Measurements from ENCODE around the gene PIK3C2A. TPM values are rescaled to one million over a fixed set of nuclear protein-coding genes. Genes with fewer than 3 reads are reported as not detected.

Gene PIK3C2A
- total and polyA plus RNA-seq, 2 of the 8 experiments (the other 6 are each of a cell fraction or from before 2014, with no cell fraction given) = 20.1 to 127 TPM

DNA sequence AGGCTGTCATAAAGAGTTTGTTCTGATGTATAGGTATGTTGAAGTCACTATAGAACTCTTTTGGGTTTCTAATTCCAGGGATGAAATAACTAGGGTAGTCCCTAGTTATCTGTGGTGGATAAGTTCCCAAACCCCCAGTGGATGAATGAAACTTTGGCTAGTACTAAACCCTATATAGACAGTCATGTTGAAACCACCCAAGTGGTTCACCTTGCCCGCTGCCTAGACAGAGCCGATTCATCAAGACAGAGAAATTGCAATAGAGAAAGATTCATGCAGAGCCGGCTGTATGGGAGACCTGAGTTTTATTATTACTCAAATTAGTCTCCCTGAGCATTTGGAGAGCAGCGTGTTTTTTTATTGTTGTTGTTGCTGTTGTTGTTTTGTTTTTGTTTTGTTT is 44.9 kb upstream of the PIK3C2A start (continued):
- TF ChIP-seq, protein P1, sequence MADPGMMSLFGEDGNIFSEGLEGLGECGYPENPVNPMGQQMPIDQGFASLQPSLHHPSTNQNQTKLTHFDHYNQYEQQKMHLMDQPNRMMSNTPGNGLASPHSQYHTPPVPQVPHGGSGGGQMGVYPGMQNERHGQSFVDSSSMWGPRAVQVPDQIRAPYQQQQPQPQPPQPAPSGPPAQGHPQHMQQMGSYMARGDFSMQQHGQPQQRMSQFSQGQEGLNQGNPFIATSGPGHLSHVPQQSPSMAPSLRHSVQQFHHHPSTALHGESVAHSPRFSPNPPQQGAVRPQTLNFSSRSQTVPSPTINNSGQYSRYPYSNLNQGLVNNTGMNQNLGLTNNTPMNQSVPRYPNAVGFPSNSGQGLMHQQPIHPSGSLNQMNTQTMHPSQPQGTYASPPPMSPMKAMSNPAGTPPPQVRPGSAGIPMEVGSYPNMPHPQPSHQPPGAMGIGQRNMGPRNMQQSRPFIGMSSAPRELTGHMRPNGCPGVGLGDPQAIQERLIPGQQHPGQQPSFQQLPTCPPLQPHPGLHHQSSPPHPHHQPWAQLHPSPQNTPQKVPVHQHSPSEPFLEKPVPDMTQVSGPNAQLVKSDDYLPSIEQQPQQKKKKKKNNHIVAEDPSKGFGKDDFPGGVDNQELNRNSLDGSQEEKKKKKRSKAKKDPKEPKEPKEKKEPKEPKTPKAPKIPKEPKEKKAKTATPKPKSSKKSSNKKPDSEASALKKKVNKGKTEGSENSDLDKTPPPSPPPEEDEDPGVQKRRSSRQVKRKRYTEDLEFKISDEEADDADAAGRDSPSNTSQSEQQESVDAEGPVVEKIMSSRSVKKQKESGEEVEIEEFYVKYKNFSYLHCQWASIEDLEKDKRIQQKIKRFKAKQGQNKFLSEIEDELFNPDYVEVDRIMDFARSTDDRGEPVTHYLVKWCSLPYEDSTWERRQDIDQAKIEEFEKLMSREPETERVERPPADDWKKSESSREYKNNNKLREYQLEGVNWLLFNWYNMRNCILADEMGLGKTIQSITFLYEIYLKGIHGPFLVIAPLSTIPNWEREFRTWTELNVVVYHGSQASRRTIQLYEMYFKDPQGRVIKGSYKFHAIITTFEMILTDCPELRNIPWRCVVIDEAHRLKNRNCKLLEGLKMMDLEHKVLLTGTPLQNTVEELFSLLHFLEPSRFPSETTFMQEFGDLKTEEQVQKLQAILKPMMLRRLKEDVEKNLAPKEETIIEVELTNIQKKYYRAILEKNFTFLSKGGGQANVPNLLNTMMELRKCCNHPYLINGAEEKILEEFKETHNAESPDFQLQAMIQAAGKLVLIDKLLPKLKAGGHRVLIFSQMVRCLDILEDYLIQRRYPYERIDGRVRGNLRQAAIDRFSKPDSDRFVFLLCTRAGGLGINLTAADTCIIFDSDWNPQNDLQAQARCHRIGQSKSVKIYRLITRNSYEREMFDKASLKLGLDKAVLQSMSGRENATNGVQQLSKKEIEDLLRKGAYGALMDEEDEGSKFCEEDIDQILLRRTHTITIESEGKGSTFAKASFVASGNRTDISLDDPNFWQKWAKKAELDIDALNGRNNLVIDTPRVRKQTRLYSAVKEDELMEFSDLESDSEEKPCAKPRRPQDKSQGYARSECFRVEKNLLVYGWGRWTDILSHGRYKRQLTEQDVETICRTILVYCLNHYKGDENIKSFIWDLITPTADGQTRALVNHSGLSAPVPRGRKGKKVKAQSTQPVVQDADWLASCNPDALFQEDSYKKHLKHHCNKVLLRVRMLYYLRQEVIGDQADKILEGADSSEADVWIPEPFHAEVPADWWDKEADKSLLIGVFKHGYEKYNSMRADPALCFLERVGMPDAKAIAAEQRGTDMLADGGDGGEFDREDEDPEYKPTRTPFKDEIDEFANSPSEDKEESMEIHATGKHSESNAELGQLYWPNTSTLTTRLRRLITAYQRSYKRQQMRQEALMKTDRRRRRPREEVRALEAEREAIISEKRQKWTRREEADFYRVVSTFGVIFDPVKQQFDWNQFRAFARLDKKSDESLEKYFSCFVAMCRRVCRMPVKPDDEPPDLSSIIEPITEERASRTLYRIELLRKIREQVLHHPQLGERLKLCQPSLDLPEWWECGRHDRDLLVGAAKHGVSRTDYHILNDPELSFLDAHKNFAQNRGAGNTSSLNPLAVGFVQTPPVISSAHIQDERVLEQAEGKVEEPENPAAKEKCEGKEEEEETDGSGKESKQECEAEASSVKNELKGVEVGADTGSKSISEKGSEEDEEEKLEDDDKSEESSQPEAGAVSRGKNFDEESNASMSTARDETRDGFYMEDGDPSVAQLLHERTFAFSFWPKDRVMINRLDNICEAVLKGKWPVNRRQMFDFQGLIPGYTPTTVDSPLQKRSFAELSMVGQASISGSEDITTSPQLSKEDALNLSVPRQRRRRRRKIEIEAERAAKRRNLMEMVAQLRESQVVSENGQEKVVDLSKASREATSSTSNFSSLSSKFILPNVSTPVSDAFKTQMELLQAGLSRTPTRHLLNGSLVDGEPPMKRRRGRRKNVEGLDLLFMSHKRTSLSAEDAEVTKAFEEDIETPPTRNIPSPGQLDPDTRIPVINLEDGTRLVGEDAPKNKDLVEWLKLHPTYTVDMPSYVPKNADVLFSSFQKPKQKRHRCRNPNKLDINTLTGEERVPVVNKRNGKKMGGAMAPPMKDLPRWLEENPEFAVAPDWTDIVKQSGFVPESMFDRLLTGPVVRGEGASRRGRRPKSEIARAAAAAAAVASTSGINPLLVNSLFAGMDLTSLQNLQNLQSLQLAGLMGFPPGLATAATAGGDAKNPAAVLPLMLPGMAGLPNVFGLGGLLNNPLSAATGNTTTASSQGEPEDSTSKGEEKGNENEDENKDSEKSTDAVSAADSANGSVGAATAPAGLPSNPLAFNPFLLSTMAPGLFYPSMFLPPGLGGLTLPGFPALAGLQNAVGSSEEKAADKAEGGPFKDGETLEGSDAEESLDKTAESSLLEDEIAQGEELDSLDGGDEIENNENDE (IDR thresholded peaks at IDR 0.05; ENCODE audit: insufficient replicate concordance, low read length) = no peak
- TF ChIP-seq BACH1 (IDR thresholded peaks at IDR 0.05; ENCODE audit: low read length) (no peak), HDAC6 (IDR thresholded peaks at IDR 0.05; ENCODE audit: low read depth, low read length) (no peak), RAD21 (IDR thresholded peaks at IDR 0.05 in 1 of 2, conservative IDR thresholded peaks at IDR 0.05 in 1 of 2; ENCODE audit: low read depth in 2 of 2, low read length in 2 of 2) (no peak), SIRT6 (IDR thresholded peaks at IDR 0.05; ENCODE audit: low read length) (no peak), RFX5 (IDR thresholded peaks at IDR 0.05; ENCODE audit: borderline replicate concordance, low read depth, low read length) (no peak), CREB1 (IDR thresholded peaks at IDR 0.05) (no peak), PHF8 (conservative IDR thresholded peaks at IDR 0.05; ENCODE audit: low read depth, low read length) (no peak), BCL11A (IDR thresholded peaks at IDR 0.05; ENCODE audit: low read depth in 2 of 2, low read length in 2 of 2) (no peak)
- TF ChIP-seq, protein P2, sequence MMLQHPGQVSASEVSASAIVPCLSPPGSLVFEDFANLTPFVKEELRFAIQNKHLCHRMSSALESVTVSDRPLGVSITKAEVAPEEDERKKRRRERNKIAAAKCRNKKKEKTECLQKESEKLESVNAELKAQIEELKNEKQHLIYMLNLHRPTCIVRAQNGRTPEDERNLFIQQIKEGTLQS (IDR thresholded peaks at IDR 0.05; ENCODE audit: insufficient read depth, low read depth, low read length) = no peak

Measured in H1 (cell line).